Measurements from ENCODE around the gene UGDH.
"Not testable (repeated sequence)": the region's sequence is repeated elsewhere in the genome, so short reads cannot be mapped to it uniquely, and the experiment has no call there.

The UGDH gene

GRCh38 chr4:39529534-39529933 is 2.3 kb upstream of the UGDH start:
- DNase-seq (ENCODE audit: low spot score), result no peak
- no peak for FAIRE-seq

DNA sequence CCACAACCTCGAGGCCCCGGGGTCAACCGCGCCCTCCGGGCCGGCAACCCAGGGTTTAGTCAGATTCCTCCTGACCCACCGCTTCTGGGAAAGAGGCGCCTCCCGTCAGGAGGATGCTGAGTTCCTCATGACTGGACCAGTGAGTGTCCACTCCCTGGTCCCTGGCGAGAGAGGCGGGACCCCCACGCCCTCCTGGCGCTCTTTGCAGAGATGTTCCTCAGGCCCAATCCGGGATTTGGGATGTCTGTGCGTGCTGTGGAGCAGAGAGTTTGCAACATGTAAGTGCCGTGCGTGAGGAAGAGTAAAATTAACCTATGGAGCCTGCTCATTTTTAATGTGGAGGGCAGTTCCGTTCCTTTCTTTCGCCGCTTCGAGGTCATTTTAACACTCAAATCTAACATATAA is 824 bp upstream of the UGDH start:
- no peak for DNase-seq (ENCODE audit: low spot score)
- no peak for FAIRE-seq

GRCh38 chr4:39526765-39527295 is 409 bp downstream of the UGDH start:
- DNase-seq (ENCODE audit: low spot score) (no peak), FAIRE-seq (no peak)

DNA sequence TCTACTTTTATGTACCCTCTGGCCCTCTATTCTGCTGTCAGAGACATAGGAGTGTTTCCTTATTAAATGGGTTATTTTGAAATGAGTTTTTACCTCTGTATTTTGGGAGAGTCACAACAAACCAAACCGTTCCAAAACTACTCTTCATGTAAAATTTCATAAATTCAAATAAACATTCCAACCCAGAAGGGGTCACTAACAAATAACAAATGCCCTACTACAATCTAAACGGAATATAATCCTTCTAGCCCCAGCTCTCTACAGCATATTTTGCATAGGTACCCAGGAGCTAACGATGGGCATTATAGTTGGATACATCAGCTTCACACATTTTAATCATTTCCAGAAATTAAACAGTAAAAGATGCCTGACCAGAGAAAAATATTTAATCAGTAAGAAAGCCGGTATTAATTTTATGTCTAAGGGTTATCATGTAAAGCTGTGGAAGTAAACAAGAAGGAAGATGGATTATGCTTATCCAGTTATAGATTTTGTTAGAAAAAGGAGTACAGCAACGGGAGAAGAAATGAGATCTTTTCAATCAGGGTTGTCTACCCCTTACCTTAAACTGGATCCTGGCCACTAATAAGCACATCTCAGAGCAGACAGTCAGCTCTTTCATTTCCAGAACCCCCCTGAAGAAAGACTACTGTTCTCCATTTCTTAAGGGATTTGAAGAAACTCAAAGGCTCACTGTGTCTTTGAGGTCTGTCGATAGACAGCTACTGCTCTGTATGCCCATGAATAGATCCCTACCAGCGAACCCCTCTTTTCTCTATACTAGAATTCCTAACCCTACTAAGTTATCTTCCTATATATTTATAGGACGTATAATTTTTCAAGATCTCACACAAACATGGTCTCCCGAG is 1.2 kb downstream of the UGDH start:
- FAIRE-seq (no peak), DNase-seq (ENCODE audit: low spot score) (no peak)

GRCh38 chr4:39524161-39524957 is 2.9 kb downstream of the UGDH start:
- DNase-seq (ENCODE audit: low spot score) (no peak), FAIRE-seq (no peak)

- DNase-seq (ENCODE audit: low spot score), result no peak
- FAIRE-seq, result no peak
These were observed 5.2 kb downstream of the UGDH start for GRCh38 chr4:39522068-39522467.

DNA sequence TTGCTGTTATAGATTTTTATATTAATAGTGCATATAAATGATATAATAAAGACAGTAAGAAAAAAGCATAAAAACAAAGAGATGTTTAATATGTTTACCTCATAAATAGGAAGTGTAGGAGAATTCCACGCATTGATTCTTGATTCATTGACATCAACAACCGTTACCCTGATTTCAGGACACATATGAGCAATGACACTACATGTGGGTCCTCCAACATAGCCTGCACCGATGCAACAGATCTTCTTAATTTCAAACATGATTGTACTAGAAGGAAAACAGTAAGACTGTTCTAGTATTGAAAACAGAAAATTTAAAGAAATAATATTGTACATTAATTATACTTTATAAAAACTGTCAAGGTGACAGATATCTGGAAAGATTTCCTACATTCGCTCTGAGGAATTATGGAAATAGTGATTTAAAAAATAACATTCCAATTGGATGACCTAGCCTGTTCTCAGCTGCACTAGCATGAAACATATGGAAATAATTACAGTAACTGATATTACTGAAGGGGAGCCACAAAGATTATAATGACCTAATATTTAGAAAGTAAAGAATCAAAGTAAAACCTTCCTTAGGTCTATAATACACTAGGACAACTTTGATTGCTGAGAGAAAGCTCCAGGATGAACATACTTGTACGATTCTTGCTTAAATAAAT is 5.9 kb downstream of the UGDH start:
- FAIRE-seq, result no peak
- no peak for DNase-seq (ENCODE audit: low spot score)

- FAIRE-seq (no peak), DNase-seq (ENCODE audit: low spot score) (no peak)
These were observed 8.8 kb downstream of the UGDH start for GRCh38 chr4:39518484-39518883.

GRCh38 chr4:39516407-39516966 is 10.8 kb downstream of the UGDH start:
- no peak for DNase-seq (ENCODE audit: low spot score)
- FAIRE-seq, result no peak

GRCh38 chr4:39515669-39516401 is 11.4 kb downstream of the UGDH start:
- DNase-seq (ENCODE audit: low spot score); FAIRE-seq: not testable (repeated sequence)

DNA sequence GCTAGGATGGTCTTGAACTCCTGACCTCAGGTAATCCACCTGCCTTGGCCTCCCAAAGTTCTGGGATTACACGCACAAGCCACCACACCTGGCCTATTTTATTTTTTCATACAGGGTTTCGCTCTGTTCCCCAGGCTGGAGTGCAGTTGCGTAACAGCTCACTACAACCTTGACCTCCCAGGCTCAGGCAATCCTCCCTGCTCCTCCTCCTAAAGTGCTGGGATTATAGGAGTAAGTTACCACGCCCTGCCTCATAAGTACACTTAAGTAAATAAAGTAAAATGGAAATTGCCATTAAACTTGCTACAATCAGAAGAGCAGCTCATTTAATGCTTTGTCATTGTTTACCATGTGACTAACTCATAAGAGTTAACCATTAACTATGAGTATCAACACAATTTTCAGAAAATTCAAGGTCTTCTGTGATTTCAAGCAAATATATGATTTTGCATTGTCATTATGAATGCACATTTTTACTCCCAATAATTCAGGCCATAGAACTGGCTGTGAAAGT is 12.3 kb downstream of the UGDH start:
- DNase-seq (ENCODE audit: low spot score), result no peak
- no peak for FAIRE-seq

DNA sequence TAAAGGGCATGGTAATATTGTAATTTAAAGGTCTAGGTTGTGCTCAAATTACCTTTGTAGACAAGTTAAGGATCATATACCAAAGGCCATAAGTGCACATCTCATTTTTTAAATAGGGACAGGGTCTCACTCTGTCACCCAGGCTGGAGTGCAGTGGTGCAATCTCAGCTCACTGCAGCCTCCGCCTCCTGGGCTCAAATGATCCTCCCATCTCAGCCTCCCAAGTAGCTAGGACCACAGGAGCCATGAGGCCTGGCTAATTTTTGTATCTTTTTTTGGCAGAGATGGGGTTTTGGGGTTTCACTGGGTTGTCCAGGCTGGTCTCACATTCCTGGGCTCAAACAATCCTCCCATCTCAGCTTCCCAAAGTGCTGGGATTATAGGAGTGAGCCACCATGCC is 13.0 kb downstream of the UGDH start:
- FAIRE-seq; DNase-seq (ENCODE audit: low spot score): not testable (repeated sequence)

- DNase-seq (ENCODE audit: low spot score) (no peak), FAIRE-seq (no peak)
These were observed 16.8 kb downstream of the UGDH start for GRCh38 chr4:39510348-39510929.

GRCh38 chr4:39505581-39505980 is 21.7 kb downstream of the UGDH start:
- DNase-seq (ENCODE audit: low spot score), result no peak
- FAIRE-seq, result no peak

DNA sequence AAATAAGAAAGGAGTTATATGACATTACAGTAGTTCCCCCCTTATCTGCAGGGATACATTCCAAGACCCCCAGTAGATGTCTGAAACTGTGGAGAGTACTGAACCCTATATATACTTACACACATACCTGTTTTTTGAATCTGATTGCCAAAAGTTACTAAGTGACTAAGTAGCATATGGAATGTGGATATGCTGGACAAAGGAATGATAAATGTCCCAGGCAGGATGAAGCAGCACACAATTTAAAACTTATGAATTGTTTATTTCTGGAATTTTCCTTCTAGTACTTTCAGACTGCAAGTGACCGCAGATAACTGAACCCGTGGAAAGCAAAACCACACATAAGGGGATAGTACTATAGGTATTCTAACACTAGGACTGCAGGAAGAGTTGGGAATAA is 22.7 kb downstream of the UGDH start:
- DNase-seq (ENCODE audit: low spot score) (no peak), FAIRE-seq (no peak)

DNA sequence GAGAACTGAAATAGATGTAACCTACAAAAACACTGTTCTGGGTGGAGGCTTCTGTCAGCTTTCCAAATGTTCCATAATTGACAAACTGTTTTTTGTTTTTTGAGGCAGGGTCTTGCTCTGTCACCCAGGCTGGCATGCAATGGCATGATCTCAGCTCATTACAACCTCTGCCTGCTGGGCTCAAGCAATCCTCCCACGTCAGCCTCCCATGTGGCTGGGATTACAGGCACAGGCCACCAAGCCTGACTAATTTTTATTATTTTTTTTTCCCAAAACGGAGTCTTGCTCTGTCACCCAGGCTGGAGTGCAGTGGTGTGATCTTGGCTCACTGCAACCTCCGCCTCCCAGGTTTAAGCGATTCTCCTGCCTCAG is 24.6 kb downstream of the UGDH start:
- not testable (repeated sequence) for DNase-seq (ENCODE audit: low spot score); FAIRE-seq

DNA sequence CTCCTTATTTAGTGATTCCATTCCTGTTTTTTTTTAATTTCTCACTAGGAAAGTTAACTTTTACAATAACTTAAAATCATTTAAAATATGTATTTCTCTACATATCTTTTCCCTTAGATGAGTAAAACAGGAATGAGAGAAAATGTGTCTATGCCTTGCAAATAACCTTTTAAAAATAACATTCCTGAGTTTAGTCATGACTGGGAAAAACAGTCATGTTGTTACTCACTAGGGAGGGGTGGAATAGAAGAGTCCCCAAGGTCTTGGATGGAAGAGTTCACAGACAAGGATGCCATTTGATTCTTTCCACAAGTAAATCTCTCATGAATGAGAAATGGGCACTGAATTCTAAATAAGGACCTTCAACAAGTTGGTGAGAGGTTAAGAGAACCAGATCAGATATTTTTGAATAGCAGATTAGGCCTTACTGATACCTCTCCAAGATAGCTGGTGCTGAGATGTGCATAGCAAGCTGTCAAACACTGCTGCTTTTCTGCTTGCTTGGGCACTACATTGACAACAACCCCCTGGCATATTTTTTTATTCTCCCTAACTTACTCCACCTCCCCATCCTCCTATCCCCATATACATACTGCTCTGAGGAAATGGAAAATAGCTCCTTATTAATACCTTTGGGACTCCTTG is 25.1 kb downstream of the UGDH start:
- DNase-seq (ENCODE audit: low spot score) (no peak), FAIRE-seq (no peak)

- FAIRE-seq (no peak), DNase-seq (ENCODE audit: low spot score) (no peak)
These were observed 28.6 kb downstream of the UGDH start for GRCh38 chr4:39498727-39499020.

DNA sequence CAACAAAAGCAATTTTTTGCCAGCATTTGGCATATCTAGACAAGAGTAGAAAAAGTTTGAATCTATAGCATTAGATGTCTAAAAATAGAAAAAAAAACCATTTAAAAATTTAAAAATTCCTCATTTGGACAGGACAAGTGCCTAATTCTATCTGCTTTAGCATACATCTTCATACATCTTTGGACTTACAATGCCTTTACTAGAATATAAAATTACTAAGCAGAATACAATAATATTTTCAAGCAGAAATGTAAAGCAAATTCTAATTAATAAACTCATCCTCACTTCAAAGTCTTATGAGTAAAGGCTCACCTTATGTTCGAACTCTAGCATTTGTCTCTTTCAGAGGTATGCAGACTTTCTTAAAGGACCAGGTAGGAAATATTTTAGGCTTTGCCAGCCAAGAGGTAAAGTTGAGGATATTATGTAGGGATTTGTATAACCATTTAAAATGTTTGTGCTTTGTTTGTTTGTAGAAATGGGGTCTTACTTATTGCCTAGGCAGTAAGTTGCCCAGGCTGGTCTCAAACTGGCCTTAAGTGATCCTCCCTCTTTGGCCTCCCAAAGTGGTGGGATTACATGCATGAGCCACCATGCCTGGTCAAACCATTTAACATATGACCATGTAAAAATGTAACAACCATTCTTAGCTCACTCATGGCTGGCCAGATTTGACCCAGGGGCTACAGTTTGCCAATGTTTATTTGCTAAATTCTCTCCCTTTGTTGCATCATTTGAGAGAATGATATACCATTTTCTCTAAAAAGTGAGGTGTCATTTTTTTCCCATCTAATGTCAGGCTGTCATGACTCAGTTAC is 29.1 kb downstream of the UGDH start:
- FAIRE-seq (no peak), DNase-seq (ENCODE audit: low spot score) (no peak)
